H1 (cell line): ENCODE results near the gene GTF2H1. TPM values are rescaled to one million over a fixed set of nuclear protein-coding genes. Genes with fewer than 3 reads are reported as not detected.

ENCODE experiments used
- CTCF ChIA-PET: fragments of 300-600 bp; sonication (Branson Sonifier 250); formaldehyde crosslinking; loops from one replicate; lab custom pipeline; 2021; ENCODE audit not compliant: partially characterized antibody; lab: Charles Lee
- POLR2A ChIA-PET: fragments of 300-600 bp; sonication (Branson Sonifier 250); formaldehyde crosslinking; loops from one replicate; lab custom pipeline; 2021; ENCODE audit warnings: inconsistent platforms; ENCODE audit not compliant: partially characterized antibody; lab: Charles Lee
- DNase-seq, 2 experiments: peaks; one replicate each; pipeline versions ENCODE4 v3.0.0 to v3.0.0-alpha.2; 2010 to 2022; ENCODE audit warnings: low spot score in 2 of 2, low read depth in 1 of 2, mixed read lengths in 1 of 2
- FAIRE-seq: peaks from 2 replicates; lab custom pipeline; 2011; peaks lifted over from hg19 to GRCh38; lab: Jason Lieb, UNC
- H2AFZ ChIP-seq: 2 replicates; pipeline ENCODE4 v1.8.1; 2012; ENCODE audit warnings: low read length, inconsistent platforms
- H2AK5ac ChIP-seq: 2 replicates; pipeline ENCODE4 v1.6.1; 2013; ENCODE audit warnings: low read depth, low read length
- H2BK120ac ChIP-seq: replicated peaks from 2 replicates; pipeline ENCODE3; 2013; ENCODE audit warnings: low read depth, low read length, inconsistent platforms
- H2BK12ac ChIP-seq: 2 replicates; pipeline ENCODE4 v1.6.1; 2013; ENCODE audit warnings: low read depth, low read length
- H2BK15ac ChIP-seq: 2 replicates; pipeline ENCODE4 v1.6.1; 2013; ENCODE audit warnings: low read length
- H2BK20ac ChIP-seq: 2 replicates; pipeline ENCODE4 v1.6.1; 2013; ENCODE audit warnings: low read length
- H2BK5ac ChIP-seq: 2 replicates; pipeline ENCODE4 v1.6.1; 2013; ENCODE audit warnings: low read depth, low read length
- H3K14ac ChIP-seq: 2 replicates; pipeline ENCODE4 v1.6.1; 2013; ENCODE audit warnings: inconsistent platforms; ENCODE audit not compliant: insufficient read length
- H3K18ac ChIP-seq: 2 replicates; pipeline ENCODE4 v1.6.1; 2013; ENCODE audit warnings: low read length; ENCODE audit errors: extremely low read depth
- H3K23ac ChIP-seq: 2 replicates; pipeline ENCODE4 v1.6.1; 2013; ENCODE audit warnings: inconsistent platforms; ENCODE audit not compliant: insufficient read length
- H3K23me2 ChIP-seq: 2 replicates; pipeline ENCODE4 v1.6.1; 2013; ENCODE audit warnings: low read depth, low read length
- H3K27ac ChIP-seq: 2 replicates; pipeline ENCODE4 v1.6.1; 2011; ENCODE audit warnings: low read depth, low read length, inconsistent platforms
- H3K27me3 ChIP-seq, 4 experiments: replicated peaks in 1 of 4; 1 replicate in 1 of 4; 2 replicates in 3 of 4; pipeline versions ENCODE4 v1.6.1 to v1.8.1; 2011 to 2013; ENCODE audit warnings: low read length in 3 of 4, mild to moderate bottlenecking in 3 of 4, inconsistent platforms in 2 of 4, mixed read lengths in 2 of 4, moderate library complexity in 1 of 4; ENCODE audit not compliant: control insufficient read depth in 3 of 4, insufficient read depth in 3 of 4; ENCODE audit errors: extremely low read depth in 1 of 4
- H3K36me3 ChIP-seq, 4 experiments: 2 replicates each; pipeline versions ENCODE4 v1.6.1 to v1.8.1; 2011 to 2013; ENCODE audit warnings: mild to moderate bottlenecking in 4 of 4, low read length in 3 of 4, moderate library complexity in 2 of 4, control low read depth in 1 of 4, inconsistent platforms in 1 of 4; ENCODE audit not compliant: insufficient read depth in 4 of 4, control insufficient read depth in 2 of 4
- H3K4ac ChIP-seq: replicated peaks from 2 replicates; pipeline ENCODE3; 2013; ENCODE audit warnings: low read length, low read depth, mixed read lengths, inconsistent platforms; ENCODE audit not compliant: insufficient read length
- H3K4me1 ChIP-seq, 4 experiments: replicated peaks in 1 of 4; 1 replicate in 1 of 4; 2 replicates in 3 of 4; pipeline versions ENCODE4 v1.6.1 to v1.8.1; 2011 to 2013; ENCODE audit warnings: low read length in 3 of 4, inconsistent platforms in 2 of 4, mixed read lengths in 1 of 4; ENCODE audit not compliant: insufficient read depth in 4 of 4, control insufficient read depth in 3 of 4
- H3K4me2 ChIP-seq, 2 experiments: 2 replicates each; pipeline versions ENCODE4 v1.6.1 to v1.8.1; 2011 to 2013; ENCODE audit warnings: low read depth in 2 of 2, low read length in 2 of 2, control low read depth in 1 of 2, inconsistent platforms in 1 of 2, mild to moderate bottlenecking in 1 of 2; ENCODE audit not compliant: insufficient read depth in 1 of 2
- H3K4me3 ChIP-seq, 4 experiments: fragments of 200-600, 300-600 bp in 1 of 4; sonication (generic), shearing (Covaris generic), sonication (Bioruptor Twin) in 1 of 4; 2 replicates each; pipeline versions ENCODE4 v1.5.1 to v1.8.1; 2011 to 2016; ENCODE audit warnings: low read length in 4 of 4, low read depth in 3 of 4, control low read depth in 2 of 4, inconsistent platforms in 2 of 4, mild to moderate bottlenecking in 2 of 4, mixed read lengths in 1 of 4, moderate library complexity in 1 of 4; ENCODE audit not compliant: insufficient read depth in 2 of 4; ENCODE audit errors: extremely low read depth in 1 of 4
- H3K56ac ChIP-seq: replicated peaks from 2 replicates; pipeline ENCODE3; 2013; ENCODE audit warnings: low read depth, mild to moderate bottlenecking, mixed read lengths, low read length, inconsistent platforms; ENCODE audit not compliant: insufficient read length
- H3K79me1 ChIP-seq: 2 replicates; pipeline ENCODE4 v1.6.1; 2013; ENCODE audit warnings: low read depth, low read length, control low read depth
- H3K79me2 ChIP-seq, 2 experiments: 2 replicates each; pipeline versions ENCODE4 v1.6.1 to v1.8.1; 2012 to 2013; ENCODE audit warnings: low read length in 2 of 2, mild to moderate bottlenecking in 2 of 2, inconsistent platforms in 1 of 2; ENCODE audit not compliant: insufficient read depth in 2 of 2, control insufficient read depth in 1 of 2
- H3K9ac ChIP-seq, 4 experiments: replicated peaks in 1 of 4; 1 replicate in 1 of 4; 2 replicates in 3 of 4; pipeline versions ENCODE4 v1.6.1 to v1.8.1; 2011 to 2013; ENCODE audit warnings: low read depth in 3 of 4, low read length in 3 of 4, control low read depth in 2 of 4, mild to moderate bottlenecking in 2 of 4, moderate library complexity in 2 of 4, inconsistent platforms in 1 of 4; ENCODE audit errors: extremely low read depth in 1 of 4
- H3K9me3 ChIP-seq, 2 experiments: 2 replicates each; pipeline versions ENCODE4 v1.6.1 to v1.8.1; 2012 to 2013; ENCODE audit warnings: mild to moderate bottlenecking in 2 of 2, moderate library complexity in 2 of 2, control low read depth in 1 of 2, inconsistent platforms in 1 of 2, low read depth in 1 of 2, low read length in 1 of 2, mixed read lengths in 1 of 2; ENCODE audit not compliant: insufficient read depth in 2 of 2
- H4K20me1 ChIP-seq, 2 experiments: replicated peaks in 1 of 2; 2 replicates each; pipeline versions ENCODE3 to v1.8.1; 2011 to 2013; ENCODE audit warnings: inconsistent platforms in 2 of 2, low read length in 2 of 2, mild to moderate bottlenecking in 1 of 2; ENCODE audit not compliant: insufficient read depth in 2 of 2, control insufficient read depth in 1 of 2
- H4K5ac ChIP-seq: 2 replicates; pipeline ENCODE4 v1.6.1; 2013; ENCODE audit warnings: low read length, low read depth, mixed read lengths, inconsistent platforms; ENCODE audit not compliant: insufficient read length
- H4K8ac ChIP-seq: 2 replicates; pipeline ENCODE4 v1.8.0; 2013; ENCODE audit warnings: mild to moderate bottlenecking, moderate library complexity, low read length, inconsistent platforms; ENCODE audit not compliant: insufficient read depth; ENCODE audit errors: extremely low read depth
- H4K91ac ChIP-seq: replicated peaks from 2 replicates; pipeline ENCODE3; 2013; ENCODE audit warnings: low read length, mixed read lengths, inconsistent platforms; ENCODE audit not compliant: insufficient read length
- ASH2L ChIP-seq: fragments of 200-600, 300-600 bp; sonication (generic); IDR thresholded peaks from one replicate; pipeline ENCODE4 v1.7.1; 2017; ENCODE audit warnings: low read length
- EGR1 ChIP-seq: IDR thresholded peaks from 2 replicates; pipeline ENCODE4 v1.6.1; 2011; ENCODE audit warnings: low read depth, low read length, borderline replicate concordance
- EZH2 ChIP-seq: fragments of 200-600 bp; sonication (generic); IDR thresholded peaks from 2 replicates; pipeline ENCODE4 v1.7.1; 2012; ENCODE audit warnings: low read depth, mild to moderate bottlenecking, moderate library complexity, low read length, inconsistent platforms; ENCODE audit not compliant: severe bottlenecking
- JUND ChIP-seq: IDR thresholded peaks from 2 replicates; pipeline ENCODE4 v1.6.1; 2011; ENCODE audit warnings: mild to moderate bottlenecking, improper control_type of control experiment, low read length
- KDM1A ChIP-seq: fragments of 200-600, 300-600 bp; sonication (generic); IDR thresholded peaks from 2 replicates; pipeline ENCODE4 v1.7.1; 2016; ENCODE audit warnings: mild to moderate bottlenecking, low read length, borderline replicate concordance
- RNF2 ChIP-seq: fragments of 200-900, 300-1000 bp; sonication (generic); IDR thresholded peaks from 2 replicates; pipeline ENCODE4 v1.7.1; 2016; ENCODE audit warnings: borderline replicate concordance, low read depth, mild to moderate bottlenecking, antibody characterized with exemption, low read length; ENCODE audit not compliant: poor library complexity, severe bottlenecking; ENCODE audit errors: missing control alignments
- SAP30 ChIP-seq: fragments of 300-600 bp; sonication (generic); IDR thresholded peaks from 2 replicates; pipeline ENCODE4 v1.7.1; 2012; ENCODE audit warnings: low read length, moderate library complexity, mild to moderate bottlenecking, inconsistent platforms; ENCODE audit not compliant: insufficient read depth, insufficient replicate concordance
- ZNF274 ChIP-seq: IDR thresholded peaks from 2 replicates; pipeline ENCODE4 v1.7.0; 2012; ENCODE audit warnings: low read length, borderline replicate concordance; ENCODE audit errors: extremely low read depth
- WGBS, 2 experiments: shearing (Covaris generic) in 1 of 2; methylation state at CpG; one replicate each; pipeline versions ENCODE4 v1.1.6 to v1.1.7; 2013 to 2015; ENCODE audit warnings: low lambda C conversion rate in 2 of 2, mixed read lengths in 2 of 2, inconsistent platforms in 1 of 2, low coverage in 1 of 2, missing lambda C conversion rate in 1 of 2; ENCODE audit not compliant: insufficient replicate concordance in 2 of 2, insufficient coverage in 1 of 2, insufficient read length in 1 of 2; ENCODE audit errors: extremely low coverage in 1 of 2, missing lambda C conversion rate in 1 of 2; 5-methylcytosine and 5-hydroxymethylcytosine counted together
- polyA plus RNA-seq, 7 experiments: library from polyadenylated mRNA; depleted of rRNA in 3 of 7; stranded (reverse) in 5 of 7; unstranded in 2 of 7; fragments of >200 nt in 5 of 7; fragments of 200-250 nt in 2 of 7; gene quantifications; 1 replicate in 5 of 7; 2 replicates in 1 of 7; 4 replicates in 1 of 7; pipeline versions ENCODE4 v1.2.1 to v1.2.3, GENCODE V29; 2011 to 2013; ENCODE audit warnings: missing spikeins in 2 of 7, mixed read lengths in 2 of 7
- total RNA-seq: library from RNA; stranded (reverse); fragmentation: NEBNext Ultra II Directional; extraction: Animal tissue kit (Norgen Biotek cat#: 25700); gene quantifications from 2 replicates; pipeline ENCODE4 v1.2.1, GENCODE V29; 2021

The GTF2H1 gene
- total and polyA plus RNA-seq, 2 of the 8 experiments (the other 6 are each of a cell fraction or from before 2014, with no cell fraction given), result 9.1 to 26.3 TPM

DNA sequence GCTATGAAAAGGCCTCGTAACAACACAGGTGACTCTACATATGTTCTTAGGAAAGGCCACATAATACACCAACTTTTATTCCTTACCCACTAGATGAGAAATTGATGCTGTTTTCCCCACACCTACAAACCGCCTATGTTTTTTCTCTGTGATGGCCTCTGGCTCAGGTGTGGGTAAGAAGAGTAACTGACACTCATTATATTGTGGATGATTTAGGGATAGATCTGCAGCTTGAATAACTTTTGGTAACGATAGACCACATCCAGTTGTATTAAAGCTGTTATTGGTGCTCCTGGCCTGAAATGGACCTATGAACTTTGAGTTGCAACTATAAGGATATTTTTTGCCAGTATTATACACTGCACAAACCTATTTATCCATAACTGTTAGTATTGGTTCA is 75.6 kb downstream of the GTF2H1 start:
- Histone ChIP-seq H2AFZ (no peak overlapping the region), H4K91ac (no peak overlapping the region), H4K20me1 (peaks cover 0 to 4% of the 10 kb centered on the region in 2 experiments), H2BK20ac (no peak overlapping the region), H3K9ac (no peak overlapping the region), H3K14ac (no peak overlapping the region), H2AK5ac (no peak overlapping the region), H2BK5ac (no peak overlapping the region), H4K8ac (no peak overlapping the region), H2BK12ac (no peak overlapping the region), H3K23me2 (peaks cover 11% of the 10 kb centered on the region), H3K4ac (no peak overlapping the region), H3K27ac (no peak overlapping the region), H3K4me1 (peaks cover 3 to 6% (median 5%) of the 10 kb centered on the region in 4 experiments; a peak in 6 of 7 replicates), H2BK15ac (no peak overlapping the region), H3K18ac (no peak overlapping the region), H3K79me2 (peaks cover 0 to 33% of the 10 kb centered on the region in 2 experiments; a peak in 2 of 4 replicates), H3K56ac (no peak overlapping the region), H3K79me1 (0 out of 2 replicates have a peak, but pooled peaks cover 2% of the 10 kb centered on the region), H3K36me3 (peaks cover 20 to 54% (median 46%) of the 10 kb centered on the region in 4 experiments), H3K4me2 (no peak overlapping the region), H3K23ac (no peak overlapping the region), H3K4me3 (no peak overlapping the region), H3K27me3 (no peaks in the 10 kb centered on the region; a peak in 2 of 7 replicates), H2BK120ac (no peak overlapping the region), H3K9me3 (no peaks in the 10 kb centered on the region), H4K5ac (no peak overlapping the region)
- CTCF ChIA-PET, result interaction anchor here (0.6 to 2.4 kb wide), 5 partner anchors 10 to 333 kb away, joined by 3 to 9 read pairs (median 3); no protein-coding TSS in a partner anchor
- 85% methylated on average over 3 of the region's 3 CpGs; no CpG with 5 or more reads in 1 of the 2 experiments for WGBS, 2 experiments
- POLR2A ChIA-PET, result interaction anchor here (0.7 kb wide), 1 partner anchor 277 kb away, joined by 4 read pairs; no protein-coding TSS in a partner anchor
- FAIRE-seq, result no peak
- no peak for DNase-seq
- no peak for TF ChIP-seq RNF2
- TF ChIP-seq EZH2, result no peak
- TF ChIP-seq ZNF274, result no peak
- TF ChIP-seq JUND, result no peak
- no peak for TF ChIP-seq ASH2L
- TF ChIP-seq KDM1A, result no peak
- no peak for TF ChIP-seq EGR1
- no peak for TF ChIP-seq SAP30
